NCI-H146 (cell line): ENCODE measurements around the gene GRM5.
"Not testable (repeated sequence)": the region's sequence is repeated elsewhere in the genome, so short reads cannot be mapped to it uniquely, and the experiment has no call there.

Experiments
- DNase-seq: peaks from one replicate; lab custom pipeline; 2025; lab: John Stamatoyannopoulos, UW

Gene GRM5

DNA sequence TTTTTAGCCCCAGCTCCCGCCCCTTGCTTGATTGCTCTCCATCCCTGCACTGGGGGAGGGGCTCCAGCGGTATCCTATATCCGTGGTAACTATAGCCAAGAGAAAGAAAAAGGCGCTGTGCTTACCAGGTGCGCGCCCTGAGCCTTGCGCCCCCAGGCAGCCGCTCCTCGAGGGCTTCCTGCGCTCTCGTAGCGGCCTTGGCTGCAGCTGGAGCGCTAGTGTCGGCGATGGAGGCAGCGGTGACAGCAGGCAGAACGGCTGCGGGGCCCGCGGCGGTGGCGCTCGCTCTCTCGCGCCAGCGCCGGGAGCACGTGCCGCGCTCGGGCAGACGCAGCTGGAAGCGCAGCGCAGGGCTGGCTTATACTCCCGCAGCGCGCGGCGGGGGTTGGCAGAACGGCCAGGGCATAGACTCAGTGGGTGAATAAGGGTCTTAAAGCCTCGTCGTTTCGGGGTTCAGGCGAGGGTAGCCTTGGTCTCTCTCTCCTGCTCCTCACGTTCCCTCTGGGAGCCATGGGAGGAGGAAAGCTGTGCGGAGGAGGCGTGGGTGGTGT, at the start of gene GRM5:
GRM5 (minus strand) TSS at position 332 of the 551 bp plus-strand sequence. CDS start 18,110 bp downstream, outside the sequence.
- DNase-seq: not testable (repeated sequence)

DNA sequence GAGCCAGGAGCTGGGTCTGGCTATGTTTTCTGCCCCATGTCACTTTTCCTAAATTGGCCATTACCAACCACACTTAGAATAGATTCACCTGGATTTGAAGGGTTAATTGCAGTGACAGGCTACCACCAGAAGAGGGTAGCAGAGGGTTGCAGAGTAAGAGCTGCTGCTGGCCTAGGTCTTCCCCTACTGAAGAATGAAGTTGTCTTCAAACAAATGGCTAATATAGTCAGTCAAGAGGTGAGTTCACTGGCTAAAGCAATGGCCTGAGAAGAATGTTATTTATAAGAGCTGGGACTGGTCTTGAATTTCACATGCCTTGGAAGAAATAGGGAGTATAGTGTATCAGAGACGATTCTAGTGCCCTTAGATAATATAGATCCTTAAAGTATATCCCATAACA, 32.2 kb upstream of the GRM5 start:
- not testable (repeated sequence) for DNase-seq

DNA sequence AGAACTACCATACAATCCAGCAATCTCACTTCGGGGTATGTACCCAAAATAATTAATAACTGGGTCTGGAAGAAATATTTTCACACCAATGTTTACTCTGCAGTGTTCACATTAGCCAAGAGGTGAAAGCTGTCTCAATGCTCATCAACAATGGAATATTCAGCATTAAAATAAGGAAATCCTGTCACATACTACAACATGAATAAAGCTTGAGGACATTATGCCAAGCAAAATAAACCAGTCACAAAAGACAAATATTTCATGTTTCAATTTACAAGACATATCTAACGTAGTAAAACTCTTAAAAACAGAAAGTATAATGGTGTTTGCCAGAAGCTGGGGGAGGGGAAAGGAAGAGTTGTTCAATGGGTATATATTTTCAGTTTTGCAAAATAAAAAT, 28.0 kb upstream of the GRM5 start:
- not testable (repeated sequence) for DNase-seq

DNA sequence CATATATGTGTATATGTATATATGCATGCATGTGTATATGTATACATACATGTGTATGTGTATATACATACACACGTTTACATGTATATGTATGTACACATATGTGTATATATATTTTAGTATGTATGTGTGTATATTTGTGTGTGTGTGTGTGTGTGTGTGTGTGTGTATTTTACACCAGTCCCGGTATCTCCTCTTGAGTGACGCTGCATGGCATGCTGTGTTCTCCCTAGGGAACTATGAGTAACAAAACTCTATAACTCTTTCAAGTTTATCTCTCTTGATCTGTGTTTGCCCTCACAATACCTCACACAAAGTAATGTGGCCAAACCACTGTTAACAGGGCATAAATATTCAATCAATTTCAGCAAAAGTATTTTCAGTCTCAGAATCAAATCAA, 19.2 kb upstream of the GRM5 start:
- not testable (repeated sequence) for DNase-seq

DNA sequence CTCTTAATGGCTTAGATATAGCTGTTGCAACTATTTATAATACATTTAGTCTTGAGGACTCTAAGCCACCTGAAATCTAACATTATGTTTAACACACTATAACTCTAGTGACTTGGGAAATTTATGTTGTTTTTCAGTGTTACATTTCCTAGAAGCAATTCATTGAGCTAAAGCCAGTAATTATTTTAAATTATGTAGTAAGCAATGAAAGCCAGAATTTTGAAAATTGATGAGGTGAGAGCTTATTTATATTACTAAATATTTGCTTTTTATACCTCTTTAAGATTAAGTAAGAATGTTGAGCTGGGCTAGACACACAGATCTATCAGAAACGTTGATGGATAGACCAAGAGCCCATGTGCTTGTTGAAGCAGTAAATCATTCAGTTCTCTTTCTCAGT, 5.1 kb upstream of the GRM5 start:
- DNase-seq: not testable (repeated sequence)

DNA sequence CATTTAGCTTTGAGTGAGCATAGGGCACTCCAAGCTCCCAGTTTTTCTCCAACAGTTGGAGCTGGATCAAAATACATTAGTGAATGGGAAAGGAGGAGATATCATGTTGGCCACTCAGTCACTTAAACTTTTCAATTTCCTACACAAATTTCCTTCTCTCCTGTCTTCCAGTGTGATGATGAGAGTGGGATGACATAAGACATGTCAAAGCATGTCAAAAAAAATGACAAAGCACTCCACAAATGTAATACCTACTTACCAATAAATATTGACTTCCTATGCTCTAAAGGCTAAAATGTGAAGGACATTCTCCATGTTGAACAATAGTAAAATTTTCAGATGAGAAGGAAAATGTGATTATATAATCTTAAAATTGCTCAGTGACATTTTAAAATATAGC, 1.5 kb upstream of the GRM5 start:
- DNase-seq: no peak

- no peak for DNase-seq
Observed at GRCh38 chr11:89065066-89065465, 716 bp downstream of the GRM5 start.

DNA sequence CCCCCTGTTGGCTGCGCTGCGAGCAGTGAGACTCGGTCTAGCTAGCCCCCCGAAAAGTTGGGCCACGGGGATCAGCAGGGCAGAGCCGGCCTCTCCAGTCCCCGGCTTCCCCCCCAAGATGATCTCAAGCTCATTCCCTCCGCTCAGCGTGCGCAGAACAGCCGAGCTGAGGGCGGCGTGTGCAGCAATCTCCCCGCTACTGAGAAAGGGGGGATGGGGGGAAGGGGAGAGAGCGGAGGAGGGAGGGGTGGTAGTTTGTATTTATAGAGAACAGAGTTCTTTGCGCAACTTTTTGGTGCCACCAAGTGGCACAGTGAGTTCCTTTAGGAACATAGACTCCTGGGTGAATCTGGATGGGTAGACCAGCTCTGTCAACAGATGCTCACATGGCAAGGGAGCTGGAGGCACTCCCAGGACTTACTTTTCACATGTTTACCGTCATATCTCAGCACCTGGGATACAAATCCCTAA, 2.3 kb downstream of the GRM5 start:
- not testable (repeated sequence) for DNase-seq

- not testable (repeated sequence) for DNase-seq
Observed at GRCh38 chr11:89062771-89063298, 2.9 kb downstream of the GRM5 start.

- DNase-seq: not testable (repeated sequence)
Observed at GRCh38 chr11:89061839-89062238, 3.9 kb downstream of the GRM5 start.

GRCh38 chr11:89057406-89057805, 8.4 kb downstream of the GRM5 start:
- DNase-seq: not testable (repeated sequence)

- no peak for DNase-seq
Observed at GRCh38 chr11:89052220-89052619, 13.6 kb downstream of the GRM5 start.

GRCh38 chr11:89047159-89047558, 18.6 kb downstream of the GRM5 start:
- DNase-seq: not testable (repeated sequence)

DNA sequence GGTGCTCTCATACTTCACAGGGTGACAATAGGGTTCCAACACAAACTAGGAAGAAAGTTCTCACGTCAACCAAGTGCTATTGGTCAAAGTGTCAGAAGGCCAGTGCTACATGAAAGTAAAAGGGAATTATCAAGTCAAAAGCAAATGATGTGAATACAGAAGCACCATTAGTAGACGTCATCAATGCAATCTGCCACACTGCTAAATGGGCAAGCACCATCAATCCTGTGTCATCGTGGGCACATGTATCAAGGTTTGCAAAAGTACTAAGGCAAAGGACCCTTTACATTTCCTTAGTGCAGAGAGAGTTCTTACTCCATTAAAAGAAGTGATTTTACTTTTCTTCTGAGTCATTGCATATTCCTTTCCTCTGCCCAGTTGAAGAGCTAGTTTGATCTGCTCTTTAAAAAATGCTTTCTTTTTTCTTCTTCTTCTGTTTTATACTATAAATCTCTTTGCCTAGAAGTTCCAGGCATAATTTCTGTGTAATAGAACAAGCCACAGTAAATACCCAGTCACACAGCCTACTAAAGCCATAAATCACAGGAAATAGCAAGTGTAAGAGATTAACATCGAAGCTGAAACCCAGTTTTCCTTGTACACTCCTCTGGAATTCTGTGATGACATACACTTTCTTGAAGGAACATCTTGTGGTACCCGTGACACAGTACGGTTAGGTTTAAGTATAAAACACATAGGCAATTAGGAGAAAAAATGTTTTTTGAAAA, 21.8 kb downstream of the GRM5 start:
- DNase-seq: not testable (repeated sequence)

DNA sequence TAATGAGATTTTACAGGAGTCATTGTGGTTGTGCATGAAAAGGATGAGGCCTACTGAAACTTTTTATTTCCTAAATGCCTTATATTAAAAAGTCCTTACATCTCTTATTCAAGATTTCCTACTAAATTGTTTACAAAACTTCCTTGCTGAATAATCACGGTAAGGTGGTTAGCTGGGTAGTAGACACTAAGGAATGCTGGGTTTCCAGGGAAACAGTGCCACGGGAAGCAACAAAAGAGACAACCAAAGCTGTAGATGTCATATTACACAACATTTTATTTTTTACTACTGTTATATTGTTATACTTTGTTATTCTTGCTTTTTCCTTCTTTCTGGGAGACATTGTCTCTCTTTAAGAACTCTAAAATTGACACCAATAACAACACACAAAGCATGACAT, 36.1 kb downstream of the GRM5 start:
- not testable (repeated sequence) for DNase-seq

DNA sequence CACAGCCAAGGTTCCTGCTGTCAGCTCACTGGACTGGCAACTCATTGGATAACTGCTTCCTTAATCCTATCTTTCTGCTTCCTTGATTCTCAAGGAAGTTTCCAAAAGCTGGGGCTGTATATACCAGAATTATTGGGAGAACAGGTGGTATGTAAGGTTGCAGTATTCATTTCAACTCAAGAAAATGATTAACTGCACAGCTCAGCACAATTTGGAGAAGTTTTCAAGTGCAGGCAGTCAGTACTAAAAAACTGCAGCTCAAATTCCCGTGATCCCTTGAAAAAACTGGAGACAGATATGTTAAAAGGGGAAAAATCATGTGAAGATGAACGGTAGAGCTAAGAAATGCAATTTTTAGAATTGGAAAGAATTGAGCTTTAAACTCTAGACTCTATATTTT, 44.4 kb downstream of the GRM5 start:
- no peak for DNase-seq

DNA sequence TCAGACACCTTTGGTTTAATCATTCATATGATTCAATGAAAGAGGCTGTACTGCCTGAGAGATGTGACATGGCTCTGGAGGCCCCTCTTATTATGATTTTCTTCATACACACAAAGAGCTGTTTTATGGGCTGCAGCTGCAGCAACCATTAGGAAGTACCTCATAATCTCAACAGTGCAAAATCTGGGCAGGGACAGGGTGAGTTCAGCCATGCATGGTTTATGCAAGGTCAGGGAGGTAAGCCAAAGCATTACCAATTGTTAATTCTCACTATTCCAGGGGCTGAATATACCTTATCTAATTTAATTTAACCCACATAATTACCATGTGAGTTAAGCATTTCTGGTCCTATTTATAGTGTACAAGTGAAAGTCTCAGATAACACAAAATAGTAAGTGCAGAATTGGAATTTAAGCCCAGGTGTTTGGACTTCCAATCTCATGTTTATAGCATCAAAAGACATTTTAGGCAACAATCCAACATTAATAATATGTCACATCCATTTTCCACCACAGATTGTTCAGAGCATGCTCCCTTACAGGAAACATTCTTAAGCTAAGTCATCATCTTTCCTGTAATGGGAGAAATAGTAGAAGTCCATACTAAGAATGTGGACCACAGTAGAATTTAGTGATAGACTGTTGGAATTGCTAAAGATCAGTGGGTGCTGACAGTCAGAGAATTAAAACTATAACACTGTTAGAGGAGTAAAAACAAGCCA, 45.8 kb downstream of the GRM5 start:
- DNase-seq: not testable (repeated sequence)

DNA sequence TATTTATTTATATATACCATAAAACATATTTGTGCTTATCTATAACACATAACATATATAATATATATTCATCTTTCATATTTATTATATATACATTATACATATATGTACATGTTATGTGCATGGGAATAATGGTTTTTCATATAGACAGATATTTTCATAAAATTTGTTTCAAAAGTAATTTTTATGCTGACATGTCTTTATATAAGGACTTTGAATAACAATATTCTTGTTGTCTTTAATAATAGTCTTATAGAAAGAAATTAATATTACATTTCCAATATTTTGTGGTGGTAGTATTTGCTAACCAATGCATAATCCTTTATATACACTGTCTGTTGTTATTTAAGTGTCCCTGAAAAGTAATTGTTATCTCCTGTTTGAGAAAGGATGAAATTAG, 49.6 kb downstream of the GRM5 start:
- DNase-seq: no peak

GRCh38 chr11:89015614-89016013, 50.2 kb downstream of the GRM5 start:
- no peak for DNase-seq

GRCh38 chr11:89000852-89001251, 64.9 kb downstream of the GRM5 start:
- not testable (repeated sequence) for DNase-seq

DNA sequence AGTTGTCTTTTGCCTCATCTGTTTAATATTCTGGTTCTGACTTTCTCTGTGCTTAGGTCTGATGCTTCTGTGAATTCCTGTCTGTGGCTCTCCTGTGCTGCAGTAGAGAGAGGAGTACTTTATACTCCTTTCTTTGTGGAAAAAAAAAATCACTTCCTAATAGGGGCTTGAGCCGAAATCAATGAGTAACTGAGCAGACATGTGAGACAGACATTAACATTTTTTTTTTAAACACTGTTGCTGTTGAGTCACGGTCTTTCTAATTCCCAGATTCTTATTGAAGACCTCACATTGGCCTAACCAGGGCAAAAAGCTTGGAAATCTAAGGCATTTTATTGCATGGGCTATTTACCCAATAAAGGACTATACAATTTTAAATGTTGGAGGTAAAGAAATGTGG, 86.1 kb downstream of the GRM5 start:
- DNase-seq: no peak

DNA sequence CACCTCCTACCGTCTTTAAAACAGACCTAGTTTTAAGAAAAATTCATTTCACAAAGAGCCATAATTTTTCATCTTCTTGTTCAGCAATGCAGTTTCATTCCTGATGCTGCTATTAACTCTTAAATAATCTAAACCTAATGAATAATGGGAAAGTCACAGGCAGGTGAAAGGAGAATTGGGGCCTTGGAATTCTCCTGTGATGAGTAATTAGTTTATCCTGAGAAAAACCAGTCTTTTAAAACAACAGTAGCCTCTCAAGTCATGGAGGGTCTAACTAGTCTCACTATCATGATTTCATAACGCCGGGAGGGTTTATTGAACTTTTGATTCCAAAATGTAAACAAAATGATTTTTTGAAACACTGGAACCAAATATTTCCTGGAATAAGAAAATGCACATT, 86.8 kb downstream of the GRM5 start:
- not testable (repeated sequence) for DNase-seq

GRCh38 chr11:88975441-88975840, 90.3 kb downstream of the GRM5 start:
- DNase-seq: not testable (repeated sequence)
